Fibroblast of pulmonary artery (primary cell): ENCODE results near the gene DCANP1.
A peak's percentile ranks its signal among the peaks of the same experiment; 100 is the strongest.

Experiments
- DNase-seq: peaks from one replicate; pipeline ENCODE4 v3.0.0-alpha.2; 2010; ENCODE audit warnings: low read depth
- H3K4me3 ChIP-seq: replicated peaks from 2 replicates; pipeline ENCODE4 v1.5.1; 2011; ENCODE audit warnings: low read depth, mild to moderate bottlenecking, control low read depth, low read length, moderate library complexity
- CTCF ChIP-seq: IDR thresholded peaks from 2 replicates; pipeline ENCODE4 v1.5.1; 2011; ENCODE audit warnings: mild to moderate bottlenecking, control low read depth, low read length, inconsistent platforms; ENCODE audit errors: missing control alignments

The DCANP1 gene

GRCh38 chr5:135465391-135466122 lies 18.4 kb upstream of the DCANP1 start:
- TF ChIP-seq CTCF = no peak
- DNase-seq = no peak
- no peak overlapping the region for H3K4me3 ChIP-seq

GRCh38 chr5:135462304-135462703 lies 15.2 kb upstream of the DCANP1 start:
- peak; percentile 44 for TF ChIP-seq CTCF
- no peak overlapping the region for H3K4me3 ChIP-seq
- peak; percentile 44 for DNase-seq

- no peak for TF ChIP-seq CTCF
- no peak for DNase-seq
- H3K4me3 ChIP-seq = no peak overlapping the region
Observed at GRCh38 chr5:135461481-135462151, 14.5 kb upstream of the DCANP1 start.

- no peak for TF ChIP-seq CTCF
- DNase-seq = no peak
- H3K4me3 ChIP-seq = no peak overlapping the region
Observed at GRCh38 chr5:135460246-135461033, 13.3 kb upstream of the DCANP1 start.

GRCh38 chr5:135458921-135459331 lies 11.8 kb upstream of the DCANP1 start:
- no peak for TF ChIP-seq CTCF
- no peak overlapping the region for H3K4me3 ChIP-seq
- peak; percentile 66 for DNase-seq

- no peak overlapping the region for H3K4me3 ChIP-seq
- DNase-seq = no peak
- TF ChIP-seq CTCF = no peak
Observed at GRCh38 chr5:135458356-135458755, 11.2 kb upstream of the DCANP1 start.
